ENCODE measurements around the gene MAVS. TPM values are rescaled to one million over a fixed set of nuclear protein-coding genes. Genes with fewer than 3 reads are reported as not detected.
"Not testable (repeated sequence)": the region's sequence is repeated elsewhere in the genome, so short reads cannot be mapped to it uniquely, and the experiment has no call there.

Gene MAVS
- total RNA-seq, 6 experiments from 2014 or later = 38.8 to 44.8 (median 40.6) TPM

DNA sequence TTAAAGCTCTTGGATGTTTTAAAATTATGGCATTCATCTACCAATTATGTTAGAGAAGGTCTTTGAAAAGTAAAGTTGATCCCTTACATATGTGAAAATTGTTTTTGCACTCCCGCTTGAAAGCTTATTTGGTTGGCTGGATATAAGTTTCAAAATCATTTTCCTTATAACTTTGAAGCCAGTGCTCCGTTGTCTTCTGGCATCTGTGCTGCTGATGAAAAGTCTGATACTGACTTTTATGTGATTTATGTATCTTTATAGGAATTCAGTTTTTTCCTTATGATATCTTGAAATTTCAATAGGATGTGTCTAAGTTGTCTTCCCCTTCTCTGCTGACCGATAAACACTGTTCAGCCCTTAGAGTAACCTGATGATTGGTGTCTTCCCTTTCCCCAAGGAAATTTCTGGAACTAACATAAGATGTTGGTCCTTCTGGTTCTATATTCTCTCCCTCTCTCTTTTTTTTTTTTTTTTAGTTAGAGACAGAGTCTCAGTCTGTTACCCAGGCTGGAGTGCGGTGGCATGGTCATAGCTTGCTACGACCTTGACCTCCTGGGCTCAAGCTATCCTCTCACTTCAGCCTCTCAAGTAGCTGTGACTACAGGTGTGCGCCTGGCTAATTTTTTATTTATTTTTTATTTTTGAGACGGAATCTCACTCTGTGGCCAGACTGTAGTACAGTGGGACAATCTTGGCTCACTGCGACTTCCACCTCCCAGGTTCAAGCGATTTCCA lies 55.2 kb downstream of the MAVS start:
- TF ChIP-seq, protein P1, sequence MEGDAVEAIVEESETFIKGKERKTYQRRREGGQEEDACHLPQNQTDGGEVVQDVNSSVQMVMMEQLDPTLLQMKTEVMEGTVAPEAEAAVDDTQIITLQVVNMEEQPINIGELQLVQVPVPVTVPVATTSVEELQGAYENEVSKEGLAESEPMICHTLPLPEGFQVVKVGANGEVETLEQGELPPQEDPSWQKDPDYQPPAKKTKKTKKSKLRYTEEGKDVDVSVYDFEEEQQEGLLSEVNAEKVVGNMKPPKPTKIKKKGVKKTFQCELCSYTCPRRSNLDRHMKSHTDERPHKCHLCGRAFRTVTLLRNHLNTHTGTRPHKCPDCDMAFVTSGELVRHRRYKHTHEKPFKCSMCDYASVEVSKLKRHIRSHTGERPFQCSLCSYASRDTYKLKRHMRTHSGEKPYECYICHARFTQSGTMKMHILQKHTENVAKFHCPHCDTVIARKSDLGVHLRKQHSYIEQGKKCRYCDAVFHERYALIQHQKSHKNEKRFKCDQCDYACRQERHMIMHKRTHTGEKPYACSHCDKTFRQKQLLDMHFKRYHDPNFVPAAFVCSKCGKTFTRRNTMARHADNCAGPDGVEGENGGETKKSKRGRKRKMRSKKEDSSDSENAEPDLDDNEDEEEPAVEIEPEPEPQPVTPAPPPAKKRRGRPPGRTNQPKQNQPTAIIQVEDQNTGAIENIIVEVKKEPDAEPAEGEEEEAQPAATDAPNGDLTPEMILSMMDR (IDR thresholded peaks at IDR 0.05) = no peak
- Mint-ChIP-seq H3K4me1 (ENCODE audit: low read depth) (peaks cover 55% of the 10 kb centered on the region), H3K9me3 (no peaks in the 10 kb centered on the region), H3K36me3 (ENCODE audit: low read depth) (peaks cover 9% of the 10 kb centered on the region), H3K27me3 (ENCODE audit: insufficient read depth) (peaks cover 2% of the 10 kb centered on the region; the same call in 1 of the 2 replicates), H3K4me3 (peak overlapping the region; percentile 0; the same call in 1 of the 2 replicates), H3K27ac (peak overlapping the region; percentile 41; the same call in 1 of the 2 replicates)
- DNase-seq = no peak

DNA sequence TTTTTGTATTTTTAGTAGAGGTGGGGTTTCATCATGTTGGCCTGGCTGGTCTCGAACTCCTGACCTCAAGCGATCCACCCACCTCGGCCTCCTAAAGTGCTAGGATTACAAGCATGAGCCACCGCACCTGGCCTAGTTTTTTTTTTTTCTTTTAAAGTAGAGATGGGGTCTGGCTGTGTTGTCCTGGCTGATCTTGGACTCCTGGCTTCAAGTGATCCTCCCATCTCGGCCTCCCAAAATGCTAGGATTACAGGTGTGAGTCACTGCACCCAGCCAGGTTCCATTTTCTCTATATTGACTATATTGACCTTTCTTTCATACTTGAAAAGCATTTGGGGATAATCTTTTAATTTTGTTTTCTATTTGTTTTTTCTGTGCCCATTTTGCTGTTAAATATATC lies 55.8 kb downstream of the MAVS start:
- Mint-ChIP-seq H3K27me3 (ENCODE audit: insufficient read depth) (peaks cover 2% of the 10 kb centered on the region; the same call in 1 of the 2 replicates), H3K36me3 (ENCODE audit: low read depth) (peaks cover 5% of the 10 kb centered on the region), H3K4me3 (no peak overlapping the region), H3K4me1 (ENCODE audit: low read depth) (peaks cover 51% of the 10 kb centered on the region), H3K9me3 (no peaks in the 10 kb centered on the region), H3K27ac (0 out of 2 replicates have a peak overlapping the region, but pooled peaks have one; percentile 1)
- TF ChIP-seq, protein P1 (IDR thresholded peaks at IDR 0.05) = no peak
- DNase-seq = no peak

DNA sequence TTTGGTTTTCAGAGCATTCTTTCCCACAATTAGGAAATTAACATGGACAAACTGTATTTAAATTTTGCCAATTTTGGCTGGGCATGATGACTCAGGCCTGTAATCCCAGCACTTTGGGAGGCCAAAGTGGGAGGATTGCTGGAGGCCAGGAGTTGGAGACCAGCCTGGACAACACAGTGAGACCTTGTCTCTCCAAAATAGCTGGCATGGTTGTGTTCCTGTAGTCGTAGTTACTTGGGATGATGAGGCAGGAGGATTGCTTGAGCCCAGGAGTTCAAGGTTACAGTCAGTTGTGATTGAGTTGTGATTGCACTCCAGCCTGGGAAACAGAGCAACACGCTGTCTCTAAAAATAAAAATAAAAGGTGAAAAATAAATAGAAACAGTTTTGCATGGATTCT lies 57.6 kb downstream of the MAVS start:
- Mint-ChIP-seq H3K27ac (no peak overlapping the region), H3K36me3 (ENCODE audit: low read depth) (peaks cover 18% of the 10 kb centered on the region), H3K4me3 (no peak overlapping the region), H3K27me3 (ENCODE audit: insufficient read depth) (peaks cover 2% of the 10 kb centered on the region; the same call in 1 of the 2 replicates), H3K4me1 (ENCODE audit: low read depth) (peaks cover 41% of the 10 kb centered on the region), H3K9me3 (no peaks in the 10 kb centered on the region)
- DNase-seq = no peak
- TF ChIP-seq, protein P1 (IDR thresholded peaks at IDR 0.05) = no peak

DNA sequence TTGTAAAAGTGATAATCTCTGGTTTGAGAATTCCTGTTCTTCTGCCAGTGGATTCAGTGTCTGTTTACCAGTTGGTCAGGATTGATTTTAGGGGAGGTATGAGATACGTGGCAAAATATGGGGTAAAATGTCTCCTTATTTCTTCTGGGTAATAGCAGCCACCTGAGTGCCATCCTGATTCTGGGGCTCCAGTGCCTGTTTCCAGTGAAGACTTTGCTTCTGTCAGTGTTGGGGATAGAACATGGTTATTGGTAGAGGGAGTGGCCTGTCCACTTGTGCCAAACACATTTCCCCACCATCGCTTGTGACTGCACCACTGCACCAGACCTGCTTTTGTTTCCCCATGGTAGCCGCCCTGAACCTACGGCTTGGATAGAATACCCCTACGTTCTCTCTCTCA lies 58.2 kb downstream of the MAVS start:
- Mint-ChIP-seq H3K36me3 (ENCODE audit: low read depth) (peaks cover 20% of the 10 kb centered on the region), H3K4me1 (ENCODE audit: low read depth) (peaks cover 35% of the 10 kb centered on the region), H3K4me3 (no peak overlapping the region), H3K27me3 (ENCODE audit: insufficient read depth) (peaks cover 2% of the 10 kb centered on the region; the same call in 1 of the 2 replicates), H3K9me3 (no peaks in the 10 kb centered on the region), H3K27ac (peak overlapping the region; percentile 58)
- no peak for DNase-seq
- TF ChIP-seq, protein P1 (IDR thresholded peaks at IDR 0.05) = no peak

DNA sequence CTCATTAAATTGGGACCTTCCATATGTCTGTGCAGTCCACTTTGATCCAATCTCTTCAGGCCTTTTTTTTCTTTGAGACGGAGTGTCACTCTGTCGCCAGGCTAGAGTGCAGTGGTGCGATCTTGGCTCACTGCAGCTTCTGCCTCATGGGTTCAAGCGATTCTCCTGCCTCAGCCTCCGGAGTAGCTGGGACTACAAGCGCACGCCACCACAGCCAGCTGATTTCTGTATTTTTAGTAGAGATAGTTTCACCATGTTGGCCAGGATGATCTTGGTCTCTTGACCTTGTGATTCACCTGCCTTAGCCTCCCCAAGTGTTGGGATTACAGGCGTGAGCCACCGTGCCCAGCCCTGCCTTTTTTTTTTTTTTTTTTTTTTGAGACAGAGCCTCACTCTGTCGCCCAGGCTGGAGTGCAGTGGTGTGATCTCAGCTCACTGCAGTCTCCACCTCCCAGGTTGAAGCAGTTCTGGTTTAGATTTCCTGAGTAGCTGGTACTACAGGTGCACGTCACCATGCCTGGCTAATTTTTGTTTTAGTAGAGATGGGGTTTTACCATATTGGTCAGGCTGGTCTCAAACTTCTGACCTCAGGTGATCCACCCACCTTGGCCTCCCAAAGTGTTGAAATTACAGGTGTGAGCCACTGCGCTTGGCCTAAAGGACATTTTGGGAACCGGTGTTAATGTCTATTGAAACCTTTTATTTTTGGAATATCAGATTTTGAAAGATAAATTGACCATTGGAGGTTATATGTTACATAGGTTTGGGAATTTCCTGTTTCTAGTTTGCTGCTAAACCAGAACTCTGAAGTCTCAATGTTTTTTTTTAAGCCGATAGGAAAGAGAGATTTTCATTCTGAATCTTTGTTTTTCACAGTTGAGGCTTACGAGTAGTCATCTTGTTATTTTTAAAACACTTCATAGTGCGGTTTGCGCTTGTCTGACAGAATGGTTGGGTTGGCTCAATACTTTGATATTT lies 60.4 kb downstream of the MAVS start:
- Mint-ChIP-seq H3K36me3 (ENCODE audit: low read depth) (peaks cover 25% of the 10 kb centered on the region), H3K4me1 (ENCODE audit: low read depth) (peaks cover 14% of the 10 kb centered on the region)
- H3K9me3 Mint-ChIP-seq; DNase-seq; H3K27me3 Mint-ChIP-seq (ENCODE audit: insufficient read depth); H3K27ac Mint-ChIP-seq; H3K4me3 Mint-ChIP-seq: not testable (repeated sequence)
